IPS-18a (cell line): ENCODE results near the gene KCNG2.
A peak's percentile ranks its signal among the peaks of the same experiment; 100 is the strongest.

Source experiments
- H3K27ac ChIP-seq: one replicate; pipeline ENCODE4 v1.5.1; 2013; ENCODE audit warnings: low read length
- H3K27me3 ChIP-seq: one replicate; pipeline ENCODE4 v1.6.1; 2013; ENCODE audit warnings: mild to moderate bottlenecking, low read length; ENCODE audit not compliant: control insufficient read depth, insufficient read depth
- H3K36me3 ChIP-seq: one replicate; pipeline ENCODE4 v1.6.1; 2013; ENCODE audit warnings: low read depth, low read length; ENCODE audit not compliant: control insufficient read depth
- H3K4me1 ChIP-seq: one replicate; pipeline ENCODE4 v1.6.1; 2013; ENCODE audit warnings: low read depth, low read length; ENCODE audit not compliant: control insufficient read depth
- H3K4me3 ChIP-seq: one replicate; pipeline ENCODE4 v1.5.1; 2013; ENCODE audit warnings: low read length
- H3K9ac ChIP-seq: one replicate; pipeline ENCODE4 v1.6.1; 2013; ENCODE audit warnings: mild to moderate bottlenecking, low read length, moderate library complexity
- H3K9me3 ChIP-seq: one replicate; pipeline ENCODE4 v1.6.1; 2013; ENCODE audit warnings: low read depth, low read length; ENCODE audit not compliant: control insufficient read depth

Gene KCNG2

DNA sequence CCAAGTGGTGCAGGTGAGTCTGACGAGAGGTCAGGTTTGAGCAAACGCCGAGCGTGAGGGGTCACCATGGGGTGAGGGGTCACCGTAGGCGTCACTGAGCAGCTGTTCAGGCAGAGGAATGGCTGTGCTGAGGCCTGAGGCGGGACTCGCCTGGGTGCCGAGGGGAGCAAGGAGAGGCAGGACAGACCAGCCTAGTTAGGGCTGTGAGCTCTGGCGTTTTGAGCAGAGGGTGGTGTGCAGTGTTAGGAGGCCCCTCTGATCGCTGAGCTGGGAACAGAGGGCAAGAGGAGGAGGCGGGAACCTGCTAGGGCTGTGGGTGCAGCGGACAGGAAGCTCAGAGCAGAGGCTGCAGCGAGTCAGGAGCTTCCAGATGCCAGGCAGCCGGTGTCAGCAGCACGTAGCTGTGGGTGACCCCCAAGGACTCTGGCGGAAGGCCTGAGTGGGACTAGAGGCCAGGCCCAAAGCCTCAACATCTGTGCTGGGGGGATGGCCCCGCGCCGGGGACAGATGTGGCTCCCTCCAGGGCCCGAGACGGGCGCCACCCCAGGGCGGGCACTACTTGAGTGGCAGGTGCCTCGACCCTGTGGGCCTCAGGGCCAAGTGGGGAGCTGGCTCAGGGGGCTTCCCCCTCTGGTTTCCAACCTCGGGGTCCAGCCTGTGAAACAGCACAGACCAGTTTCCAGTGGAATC lies 55.7 kb downstream of the KCNG2 start:
- H3K9me3 ChIP-seq: no peaks in the 10 kb centered on the region
- H3K9ac ChIP-seq: no peak overlapping the region
- H3K4me1 ChIP-seq: no peaks in the 10 kb centered on the region
- no peaks in the 10 kb centered on the region for H3K36me3 ChIP-seq
- no peak overlapping the region for H3K4me3 ChIP-seq
- no peak overlapping the region for H3K27ac ChIP-seq
- peaks cover 9% of the 10 kb centered on the region for H3K27me3 ChIP-seq

DNA sequence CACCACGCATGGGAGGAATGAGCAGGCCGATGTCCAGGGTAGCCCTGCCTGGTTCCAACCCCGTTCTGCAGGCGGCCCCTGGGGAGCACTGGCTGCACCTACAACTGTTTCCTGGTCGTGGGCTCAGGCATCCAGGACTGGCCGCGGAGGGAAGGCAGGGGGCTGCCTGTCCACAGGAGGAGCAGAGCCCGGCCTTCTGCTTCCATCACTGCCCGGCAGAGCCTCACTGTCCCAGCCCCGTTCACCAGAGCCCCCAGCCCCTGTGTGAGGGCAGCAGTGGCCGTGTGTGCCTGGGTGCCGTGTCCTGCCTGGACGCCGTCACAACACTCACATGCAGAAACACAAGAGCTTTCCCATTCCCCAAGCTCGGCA lies 56.2 kb downstream of the KCNG2 start:
- H3K9me3 ChIP-seq: no peaks in the 10 kb centered on the region
- no peaks in the 10 kb centered on the region for H3K36me3 ChIP-seq
- no peak overlapping the region for H3K27ac ChIP-seq
- peaks cover 9% of the 10 kb centered on the region for H3K27me3 ChIP-seq
- H3K4me3 ChIP-seq: no peak overlapping the region
- H3K4me1 ChIP-seq: no peaks in the 10 kb centered on the region
- H3K9ac ChIP-seq: no peak overlapping the region

DNA sequence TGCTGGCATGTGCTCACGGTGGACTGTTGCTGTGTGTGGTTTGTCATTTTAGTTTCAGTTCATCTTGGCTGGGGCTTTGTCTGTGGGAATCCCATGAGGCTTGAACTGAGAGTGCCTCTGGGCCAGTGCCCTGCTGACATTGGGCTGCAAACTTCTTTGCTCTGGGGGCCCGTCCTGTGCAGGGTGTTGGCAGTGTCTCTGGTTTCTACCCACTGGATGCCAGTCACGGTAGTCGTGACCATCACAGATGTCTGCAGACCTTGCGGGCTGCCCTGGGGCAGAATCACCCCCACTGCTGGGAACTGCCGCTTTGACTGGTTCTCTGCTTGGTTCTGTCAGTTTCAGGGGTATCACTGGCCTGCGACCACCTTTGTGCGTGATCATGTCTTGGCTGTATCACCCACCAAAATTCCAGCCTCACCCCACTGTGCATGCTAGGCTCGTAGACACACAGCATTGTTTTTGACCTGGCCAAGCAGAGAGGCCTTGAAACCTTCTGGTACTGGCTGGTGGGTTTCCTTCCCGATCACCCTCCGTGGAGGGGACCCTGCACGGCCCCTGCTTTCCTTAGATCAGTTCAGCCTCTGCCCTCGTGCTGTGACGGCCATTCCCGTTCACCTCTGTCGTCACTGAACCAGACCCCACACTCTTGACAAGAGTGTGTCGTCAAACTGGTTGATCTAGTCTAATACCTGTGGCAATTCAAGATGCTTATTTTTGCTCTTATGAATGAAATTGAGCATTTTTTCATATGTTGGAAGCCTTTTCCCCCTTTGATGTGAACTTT lies 57.6 kb downstream of the KCNG2 start:
- Histone ChIP-seq H3K9ac (no peak overlapping the region), H3K9me3 (no peaks in the 10 kb centered on the region), H3K27me3 (peaks cover 9% of the 10 kb centered on the region), H3K4me3 (no peak overlapping the region), H3K27ac (no peak overlapping the region), H3K36me3 (no peaks in the 10 kb centered on the region), H3K4me1 (no peaks in the 10 kb centered on the region)

DNA sequence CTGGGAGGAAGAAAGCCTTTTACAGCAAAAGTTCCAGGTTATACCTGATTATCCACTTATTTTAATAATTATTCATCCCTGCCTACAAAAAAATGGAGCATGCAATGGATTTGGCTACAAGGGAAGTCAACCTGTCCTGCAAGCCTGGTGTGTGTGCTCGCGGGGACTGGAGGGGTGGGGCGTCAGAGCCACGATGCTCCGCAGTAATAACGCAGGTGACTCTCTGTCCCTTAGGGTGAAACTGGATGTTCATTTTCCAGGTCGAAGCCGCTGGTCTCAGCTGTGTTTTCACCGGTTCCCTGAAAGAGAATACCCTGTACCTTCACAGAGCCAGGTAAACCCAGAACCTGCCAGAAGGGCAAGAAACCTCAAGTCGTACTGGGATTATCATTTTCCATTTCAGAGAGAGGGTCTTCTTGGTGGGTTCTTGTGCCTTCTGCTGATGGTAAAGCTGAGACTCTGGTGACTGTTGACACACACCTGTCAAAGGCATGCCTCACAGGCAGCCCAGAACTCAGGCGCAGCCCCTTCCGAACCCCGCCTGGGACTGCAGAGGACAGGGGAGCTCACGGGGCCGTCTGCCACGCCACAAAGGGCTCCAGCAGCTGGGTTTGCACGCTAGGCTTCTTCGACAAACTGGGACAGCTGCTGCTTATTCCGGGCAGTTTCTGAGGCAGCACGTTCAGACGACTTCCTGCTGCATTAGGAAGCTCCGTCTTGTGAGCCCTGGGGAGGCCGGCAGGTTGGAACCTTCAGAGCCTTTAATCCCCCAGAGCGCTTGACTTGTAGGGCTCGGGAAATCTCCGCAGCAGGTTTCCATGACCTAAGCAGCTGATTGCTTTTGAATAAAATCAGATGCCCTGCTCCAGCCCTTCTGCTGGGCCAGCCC lies 58.6 kb downstream of the KCNG2 start:
- Histone ChIP-seq H3K36me3 (no peaks in the 10 kb centered on the region), H3K9me3 (no peaks in the 10 kb centered on the region), H3K27me3 (peaks cover 9% of the 10 kb centered on the region), H3K27ac (no peak overlapping the region), H3K4me1 (no peaks in the 10 kb centered on the region), H3K4me3 (peak overlapping the region; percentile 8), H3K9ac (no peak overlapping the region)

DNA sequence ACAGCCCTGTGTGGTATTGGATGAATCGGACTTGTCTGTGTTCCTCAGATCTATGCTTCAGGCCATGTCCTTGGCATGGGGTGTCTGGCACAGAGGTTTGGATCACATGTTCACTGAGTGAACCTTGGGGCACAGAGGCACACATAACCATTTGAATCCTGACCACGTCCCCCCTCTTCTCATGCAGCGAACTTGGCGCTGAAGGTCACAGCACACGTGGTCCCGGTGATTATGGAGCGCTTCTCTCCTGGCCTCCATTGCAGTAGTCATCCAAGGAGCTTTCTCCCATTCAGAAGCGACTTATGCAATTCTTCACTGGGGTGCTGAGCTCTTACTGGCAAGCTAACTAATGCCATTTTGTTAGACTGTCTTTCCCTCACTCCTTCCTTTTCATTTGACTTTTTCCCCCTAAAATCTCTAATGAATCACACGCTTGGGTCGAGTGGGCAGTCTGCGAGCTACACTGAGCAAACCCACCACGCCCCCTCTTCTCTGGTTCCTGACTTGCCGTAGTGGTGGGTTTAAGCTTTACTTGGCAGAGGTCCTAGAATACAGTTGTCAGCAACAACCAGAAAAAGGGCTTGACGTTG lies 59.4 kb downstream of the KCNG2 start:
- Histone ChIP-seq H3K4me1 (no peaks in the 10 kb centered on the region), H3K9me3 (no peaks in the 10 kb centered on the region), H3K36me3 (no peaks in the 10 kb centered on the region), H3K9ac (no peak overlapping the region), H3K27ac (no peak overlapping the region), H3K4me3 (no peak overlapping the region), H3K27me3 (peaks cover 9% of the 10 kb centered on the region)

DNA sequence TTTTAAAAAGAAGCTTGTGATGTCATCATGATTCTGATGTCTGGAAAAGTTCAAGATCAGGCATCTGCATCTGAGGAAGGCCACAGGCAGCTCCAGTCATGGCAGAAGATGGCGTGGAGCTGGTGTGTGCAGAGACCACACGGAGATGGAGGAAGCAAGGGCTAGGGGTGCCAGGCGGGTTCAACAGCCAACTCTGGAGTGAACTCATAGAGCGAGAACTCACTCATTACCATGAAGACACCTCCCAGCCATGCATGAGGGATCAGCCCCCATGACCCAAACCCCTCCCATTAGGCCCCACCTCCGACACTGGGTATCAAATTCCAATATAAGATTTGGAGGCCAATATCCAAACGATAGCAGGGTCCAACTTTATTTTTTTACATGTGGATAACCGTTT lies 61.6 kb downstream of the KCNG2 start:
- H3K4me3 ChIP-seq: no peak overlapping the region
- no peak overlapping the region for H3K27ac ChIP-seq
- no peaks in the 10 kb centered on the region for H3K9me3 ChIP-seq
- H3K27me3 ChIP-seq: peaks cover 9% of the 10 kb centered on the region
- H3K9ac ChIP-seq: no peak overlapping the region
- no peaks in the 10 kb centered on the region for H3K4me1 ChIP-seq
- H3K36me3 ChIP-seq: no peaks in the 10 kb centered on the region

DNA sequence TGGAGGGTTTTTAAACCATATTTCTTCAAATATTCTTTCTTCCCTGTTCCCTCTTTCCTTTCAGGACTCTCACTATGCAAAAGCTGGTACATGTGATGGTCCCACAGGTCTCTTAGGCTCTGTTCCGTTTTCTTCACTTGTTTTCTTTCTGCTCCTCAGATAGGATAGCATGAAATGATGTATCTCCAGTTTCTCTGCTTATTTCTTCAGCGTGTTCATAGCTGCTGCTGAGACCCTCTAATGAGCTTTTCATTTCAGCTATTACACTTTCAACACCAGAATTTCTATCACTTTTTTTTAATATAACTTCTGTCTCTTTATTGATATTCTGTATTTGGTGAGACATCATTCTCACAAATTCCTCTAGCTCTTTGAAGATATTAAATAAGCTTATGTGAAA lies 63.9 kb downstream of the KCNG2 start:
- H3K27ac ChIP-seq: no peak overlapping the region
- H3K27me3 ChIP-seq: no peaks in the 10 kb centered on the region
- no peaks in the 10 kb centered on the region for H3K9me3 ChIP-seq
- no peaks in the 10 kb centered on the region for H3K36me3 ChIP-seq
- no peak overlapping the region for H3K4me3 ChIP-seq
- no peaks in the 10 kb centered on the region for H3K4me1 ChIP-seq
- no peak overlapping the region for H3K9ac ChIP-seq

DNA sequence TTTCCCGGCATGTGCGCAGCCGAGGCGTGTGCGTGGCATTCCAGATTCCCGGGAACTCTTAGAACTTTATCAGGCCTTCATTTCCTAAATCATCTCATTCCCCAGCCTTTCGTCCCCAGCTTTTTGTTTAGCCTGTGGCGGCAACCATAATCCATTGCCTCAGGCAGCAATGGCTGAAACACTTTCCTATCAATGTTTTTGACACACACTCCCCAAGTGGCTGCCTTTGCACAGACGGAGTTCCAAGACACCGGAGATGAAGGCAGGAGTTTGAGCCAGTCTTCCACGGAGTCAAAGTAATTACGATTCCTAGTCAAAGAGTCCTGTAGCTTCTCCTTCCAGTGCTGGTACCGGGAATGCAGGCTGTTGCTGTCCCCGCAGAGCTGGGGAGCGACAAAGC lies 64.8 kb downstream of the KCNG2 start:
- no peaks in the 10 kb centered on the region for H3K4me1 ChIP-seq
- H3K9me3 ChIP-seq: no peaks in the 10 kb centered on the region
- H3K9ac ChIP-seq: no peak overlapping the region
- H3K36me3 ChIP-seq: no peaks in the 10 kb centered on the region
- no peak overlapping the region for H3K27ac ChIP-seq
- H3K27me3 ChIP-seq: no peaks in the 10 kb centered on the region
- H3K4me3 ChIP-seq: no peak overlapping the region

DNA sequence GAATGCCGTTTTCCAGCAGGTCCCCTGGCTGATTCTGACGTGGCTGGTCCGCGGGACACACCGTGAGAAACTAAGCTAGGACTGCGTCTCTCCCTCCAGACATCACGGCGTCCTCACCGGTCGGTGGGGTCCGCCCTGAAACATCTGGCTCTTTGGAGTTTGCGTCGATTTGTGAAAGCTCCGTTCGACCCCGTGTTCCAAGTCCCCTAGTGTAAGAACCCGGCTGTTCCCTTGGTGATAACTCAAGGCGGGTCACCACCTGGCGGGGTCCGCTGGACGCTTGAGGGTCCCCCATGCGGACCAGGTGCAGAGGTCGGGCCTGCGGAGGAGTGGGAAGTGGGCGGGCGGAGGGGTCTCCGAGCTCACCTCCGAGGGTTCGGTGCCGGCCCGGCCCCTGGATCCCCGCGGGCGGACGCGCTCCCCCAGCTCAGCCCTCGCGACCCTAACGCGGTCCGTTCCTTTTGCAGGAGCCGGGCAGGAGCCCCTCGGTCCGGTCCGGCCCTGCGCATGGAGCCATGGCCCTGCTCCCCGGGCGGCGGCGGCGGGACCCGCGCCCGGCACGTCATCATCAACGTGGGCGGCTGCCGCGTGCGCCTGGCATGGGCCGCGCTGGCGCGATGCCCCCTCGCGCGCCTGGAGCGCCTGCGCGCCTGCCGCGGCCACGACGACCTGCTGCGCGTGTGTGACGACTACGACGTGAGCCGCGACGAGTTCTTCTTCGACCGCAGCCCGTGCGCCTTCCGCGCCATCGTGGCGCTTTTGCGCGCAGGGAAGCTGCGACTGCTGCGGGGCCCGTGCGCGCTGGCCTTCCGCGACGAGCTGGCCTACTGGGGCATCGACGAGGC lies 65.6 kb downstream of the KCNG2 start:
- no peak overlapping the region for H3K9ac ChIP-seq
- H3K27ac ChIP-seq: no peak overlapping the region
- H3K36me3 ChIP-seq: no peaks in the 10 kb centered on the region
- H3K4me1 ChIP-seq: no peaks in the 10 kb centered on the region
- H3K9me3 ChIP-seq: no peaks in the 10 kb centered on the region
- H3K27me3 ChIP-seq: no peaks in the 10 kb centered on the region
- no peak overlapping the region for H3K4me3 ChIP-seq

DNA sequence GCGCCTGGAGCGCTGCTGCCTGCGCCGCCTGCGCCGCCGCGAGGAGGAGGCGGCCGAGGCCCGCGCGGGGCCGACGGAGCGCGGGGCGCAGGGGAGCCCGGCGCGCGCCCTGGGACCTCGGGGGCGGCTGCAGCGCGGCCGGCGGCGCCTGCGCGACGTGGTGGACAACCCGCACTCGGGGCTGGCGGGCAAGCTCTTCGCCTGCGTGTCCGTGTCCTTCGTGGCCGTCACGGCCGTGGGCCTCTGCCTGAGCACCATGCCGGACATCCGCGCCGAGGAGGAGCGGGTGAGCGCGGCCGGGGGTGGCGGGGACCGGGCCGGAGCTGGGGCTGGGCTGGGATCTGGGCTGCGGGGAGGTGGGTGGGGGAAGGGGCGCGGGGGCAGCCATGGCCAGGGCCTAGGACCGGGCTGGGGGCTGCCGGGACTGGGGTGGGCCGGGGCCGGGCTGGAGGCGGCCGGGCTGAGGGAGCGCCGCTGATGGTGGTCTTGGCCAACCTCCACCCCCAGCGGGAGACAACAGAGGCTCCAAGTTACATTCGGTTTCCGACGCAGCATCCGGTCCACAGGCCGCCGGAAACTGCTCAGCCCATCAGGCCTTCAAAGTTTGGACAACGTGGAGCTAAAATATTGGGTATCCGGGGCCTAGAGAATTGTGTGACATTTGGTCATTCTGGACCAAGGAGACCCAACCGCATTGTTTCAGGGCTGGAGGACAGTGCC lies 66.4 kb downstream of the KCNG2 start:
- Histone ChIP-seq H3K27ac (no peak overlapping the region), H3K9ac (no peak overlapping the region), H3K36me3 (no peaks in the 10 kb centered on the region), H3K4me3 (no peak overlapping the region), H3K9me3 (no peaks in the 10 kb centered on the region), H3K4me1 (no peaks in the 10 kb centered on the region), H3K27me3 (no peaks in the 10 kb centered on the region)
